Measurements from ENCODE around the gene NYNRIN. TPM values are rescaled to one million over a fixed set of nuclear protein-coding genes. Genes with fewer than 3 reads are reported as not detected.
A peak's percentile ranks its signal among the peaks of the same experiment; 100 is the strongest.

NYNRIN gene
- total and polyA plus RNA-seq, 2 of the 8 experiments (the other 6 are each of a cell fraction or from before 2014, with no cell fraction given), result 15.2 to 18.3 TPM

GRCh38 chr14:24403294-24403998 is 4.6 kb downstream of the NYNRIN start:
- Histone ChIP-seq H3K56ac (replicated peaks; ENCODE audit: insufficient read length, low read depth, low read length) (no peak overlapping the region), H2BK12ac (ENCODE audit: low read depth, low read length) (no peak overlapping the region), H3K36me3 (ENCODE audit: control insufficient read depth in 2 of 4, insufficient read depth in 4 of 4, low read length in 3 of 4) (no peaks in the 10 kb centered on the region; a peak in 1 of 8 replicates), H2BK15ac (ENCODE audit: low read length) (no peak overlapping the region), H4K20me1 (replicated peaks in 1 of 2; ENCODE audit: control insufficient read depth in 1 of 2, insufficient read depth in 2 of 2, low read length in 2 of 2) (peaks cover 0 to 2% of the 10 kb centered on the region in 2 experiments), H2AFZ (ENCODE audit: low read length) (no peak overlapping the region), H3K27me3 (replicated peaks in 1 of 4; ENCODE audit: control insufficient read depth in 3 of 4, extremely low read depth in 1 of 4, insufficient read depth in 3 of 4, low read length in 3 of 4) (no peaks in the 10 kb centered on the region), H3K4me2 (ENCODE audit: insufficient read depth in 1 of 2, low read depth in 2 of 2, low read length in 2 of 2) (no peak overlapping the region), H3K18ac (ENCODE audit: extremely low read depth, low read length) (no peak overlapping the region), H3K14ac (ENCODE audit: insufficient read length) (no peak overlapping the region), H3K4me3 (ENCODE audit: extremely low read depth in 1 of 4, insufficient read depth in 2 of 4, low read depth in 3 of 4, low read length in 4 of 4) (no peak overlapping the region), H4K91ac (replicated peaks; ENCODE audit: insufficient read length, low read length) (no peak overlapping the region), H3K4ac (replicated peaks; ENCODE audit: insufficient read length, low read depth, low read length) (no peak overlapping the region), H4K5ac (ENCODE audit: insufficient read length, low read depth, low read length) (no peak overlapping the region), H3K23me2 (ENCODE audit: low read depth, low read length) (peaks cover 10% of the 10 kb centered on the region; the same call in 1 of the 2 replicates), H2BK120ac (replicated peaks; ENCODE audit: low read depth, low read length) (no peak overlapping the region), H3K79me2 (ENCODE audit: control insufficient read depth in 1 of 2, insufficient read depth in 2 of 2, low read length in 2 of 2) (no peaks in the 10 kb centered on the region), H3K79me1 (ENCODE audit: low read depth, low read length) (peaks cover 3% of the 10 kb centered on the region; the same call in 1 of the 2 replicates), H2BK20ac (ENCODE audit: low read length) (no peak overlapping the region), H2BK5ac (ENCODE audit: low read depth, low read length) (no peak overlapping the region), H3K23ac (ENCODE audit: insufficient read length) (no peak overlapping the region), H2AK5ac (ENCODE audit: low read depth, low read length) (no peak overlapping the region), H4K8ac (ENCODE audit: extremely low read depth, insufficient read depth, low read length) (no peak overlapping the region), H3K4me1 (replicated peaks in 1 of 4; ENCODE audit: control insufficient read depth in 3 of 4, insufficient read depth in 4 of 4, low read length in 3 of 4) (peaks cover 0 to 6% (median 4%) of the 10 kb centered on the region in 4 experiments; a peak in 4 of 7 replicates), H3K27ac (ENCODE audit: low read depth, low read length) (no peak overlapping the region), H3K9ac (replicated peaks in 1 of 4; ENCODE audit: extremely low read depth in 1 of 4, low read depth in 3 of 4, low read length in 3 of 4) (no peak overlapping the region), H3K9me3 (ENCODE audit: insufficient read depth in 2 of 2, low read depth in 1 of 2, low read length in 1 of 2) (no peaks in the 10 kb centered on the region)
- 87% methylated on average over 7 of the region's 7 CpGs; no CpG with 5 or more reads in 1 of the 2 experiments for WGBS, 2 experiments (ENCODE audit: extremely low coverage in 1 of 2, insufficient coverage in 1 of 2, insufficient read length in 1 of 2, insufficient replicate concordance in 2 of 2, low coverage in 1 of 2, low lambda C conversion rate in 2 of 2, missing lambda C conversion rate in 1 of 2)
- TF ChIP-seq MAFK (IDR thresholded peaks at IDR 0.05; ENCODE audit: low read depth, low read length), result peak; percentile 35; the same call in 1 of the 2 replicates
- TF ChIP-seq RFX5 (IDR thresholded peaks at IDR 0.05; ENCODE audit: borderline replicate concordance, low read depth, low read length), result no peak
- no peak for TF ChIP-seq EGR1 (IDR thresholded peaks at IDR 0.05; ENCODE audit: borderline replicate concordance, low read depth, low read length)
- POLR2A ChIA-PET (ENCODE audit: partially characterized antibody), result interaction anchor here (1.8 to 2.3 kb wide), 2 partner anchors 9 to 26 kb away, joined by 4 to 5 read pairs; no protein-coding TSS in a partner anchor
- CTCF ChIA-PET (ENCODE audit: partially characterized antibody), result interaction anchor here (1.0 to 10.7 kb wide), 6 partner anchors 9 to 37 kb away, joined by 4 to 69 read pairs (median 8); no protein-coding TSS in a partner anchor
- DNase-seq (ENCODE audit: low read depth in 1 of 2, low spot score in 2 of 2) (no peak), FAIRE-seq (no peak)

Data from H1 (cell line).